HG03457 (cell line): ENCODE results near the gene WT1.

Source experiments
- ATAC-seq: cut with Tn5 transposase; IDR thresholded peaks from one replicate; pipeline ENCODE4 v1.9.1; 2021; ENCODE audit warnings: moderate number of reproducible peaks; ENCODE audit not compliant: unreplicated experiment

The WT1 gene

DNA sequence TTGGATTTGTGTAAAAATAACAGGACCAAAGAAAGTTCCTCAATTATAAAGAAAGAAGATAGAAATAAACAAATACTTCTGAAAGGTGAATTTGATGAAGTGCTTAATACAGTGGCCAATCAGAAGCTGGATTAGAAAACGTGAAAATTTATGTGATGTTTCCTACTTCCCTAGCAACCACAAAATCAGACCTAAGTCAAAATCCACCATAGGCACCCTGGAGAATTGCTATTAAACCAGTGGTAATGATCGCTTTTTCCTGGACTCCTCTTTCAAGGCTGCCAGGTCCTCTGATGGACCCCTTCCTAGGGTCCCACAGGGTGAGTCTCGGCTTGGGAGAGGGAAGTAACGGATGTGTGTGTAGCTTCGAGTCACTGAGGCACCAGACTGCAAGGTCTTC, 9.6 kb downstream of the WT1 start:
- no peak for ATAC-seq

DNA sequence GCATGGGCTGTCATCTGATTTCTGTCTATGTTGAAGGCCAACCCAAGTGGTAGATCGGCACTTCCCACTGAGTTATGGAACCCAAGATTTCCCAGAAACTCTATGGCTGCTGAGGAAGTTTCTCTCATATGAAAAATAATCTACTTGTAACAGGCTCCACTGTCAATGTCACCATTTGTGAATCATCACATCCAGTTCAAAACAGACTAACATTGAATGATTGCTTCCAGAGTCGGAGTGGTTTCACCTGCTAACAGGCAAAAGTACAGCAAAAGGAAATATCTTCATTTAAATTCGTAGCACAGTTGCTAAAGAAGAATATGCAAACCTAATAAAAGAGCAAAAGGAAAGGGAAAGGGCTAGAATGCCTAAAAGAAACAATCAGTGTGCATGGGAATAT, 12.8 kb downstream of the WT1 start:
- ATAC-seq, result no peak

DNA sequence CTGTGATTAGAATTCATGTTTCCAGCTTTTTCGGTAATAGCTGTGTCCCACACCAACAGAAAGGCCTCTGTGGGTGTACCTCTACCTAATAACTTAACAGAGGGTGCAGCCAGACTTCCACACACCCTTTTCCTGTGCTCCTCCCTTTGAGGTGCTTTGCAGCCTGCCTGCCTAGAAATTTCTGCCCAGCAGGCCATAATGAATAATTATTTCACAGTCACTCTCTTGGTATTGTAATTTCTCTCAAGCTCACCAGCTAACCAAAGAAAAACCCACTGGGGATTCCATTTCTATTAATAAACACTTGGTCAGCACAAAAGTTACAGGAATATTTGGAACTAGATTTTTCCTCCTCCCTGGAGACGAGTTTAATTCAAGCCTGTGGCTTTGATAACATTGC, 13.3 kb downstream of the WT1 start:
- no peak for ATAC-seq

DNA sequence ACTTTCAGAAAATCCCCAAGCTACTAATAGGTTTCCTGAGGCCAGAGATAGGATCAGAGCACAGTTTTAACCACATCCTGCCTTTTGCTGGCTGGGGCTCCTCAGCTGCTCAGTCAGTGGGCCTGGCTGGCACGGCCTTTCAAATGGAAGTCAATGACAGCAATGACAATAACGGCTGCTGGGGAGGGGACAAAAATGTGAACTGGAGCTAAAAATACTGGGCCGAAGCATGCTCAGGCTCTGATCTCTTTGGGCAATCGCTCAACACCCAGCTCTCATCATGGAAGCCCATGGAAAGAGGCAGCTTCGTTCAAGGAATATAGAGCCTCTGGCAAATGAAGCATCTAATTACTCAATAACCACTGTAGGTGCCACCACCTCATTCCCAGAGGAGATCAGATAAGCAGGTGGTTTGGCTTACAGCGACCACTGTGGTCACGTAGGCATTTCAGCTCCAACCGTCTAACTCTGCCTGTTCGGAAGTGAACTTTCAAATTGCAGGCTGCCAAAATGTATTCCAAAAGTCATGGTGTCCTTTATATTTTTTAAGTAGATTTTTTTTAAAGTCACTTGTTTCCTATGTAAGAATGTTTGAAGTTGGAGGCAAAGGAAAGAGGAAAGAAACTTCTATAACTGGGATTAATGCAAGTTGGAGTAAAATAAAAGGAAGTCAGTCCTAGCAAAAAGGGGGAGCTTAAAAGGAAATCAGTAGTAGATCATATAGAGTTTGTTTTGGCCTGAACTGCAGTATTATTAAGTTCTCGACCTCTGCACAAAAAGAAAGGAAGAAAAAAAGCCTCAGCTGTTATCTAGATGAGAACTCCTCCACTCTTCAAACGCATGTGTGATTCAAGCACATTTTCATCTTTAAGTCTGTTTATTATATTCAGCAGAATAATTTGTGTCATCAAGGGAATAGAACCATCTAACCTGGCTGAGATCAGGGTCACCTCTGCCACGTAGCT, 14.1 kb downstream of the WT1 start:
- peak; percentile 92 for ATAC-seq

DNA sequence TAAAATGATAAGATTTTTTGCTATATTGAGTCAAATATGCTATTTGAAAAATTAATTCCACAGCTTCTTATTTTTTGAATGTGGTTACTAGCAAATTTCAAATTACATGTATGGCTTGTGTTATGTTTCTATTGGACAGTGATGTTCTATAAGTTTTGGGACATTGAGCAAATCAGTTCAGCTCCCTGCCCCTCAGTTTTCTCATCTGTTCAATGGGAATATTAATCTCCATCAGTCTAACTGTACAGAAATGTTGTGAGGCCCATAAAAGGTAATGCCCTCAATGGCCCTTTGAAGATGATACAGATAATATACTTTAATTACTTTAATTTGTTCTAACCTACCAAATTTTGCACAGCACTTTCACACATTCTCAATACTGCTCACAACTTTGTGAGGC, 15.2 kb downstream of the WT1 start:
- ATAC-seq, result no peak

DNA sequence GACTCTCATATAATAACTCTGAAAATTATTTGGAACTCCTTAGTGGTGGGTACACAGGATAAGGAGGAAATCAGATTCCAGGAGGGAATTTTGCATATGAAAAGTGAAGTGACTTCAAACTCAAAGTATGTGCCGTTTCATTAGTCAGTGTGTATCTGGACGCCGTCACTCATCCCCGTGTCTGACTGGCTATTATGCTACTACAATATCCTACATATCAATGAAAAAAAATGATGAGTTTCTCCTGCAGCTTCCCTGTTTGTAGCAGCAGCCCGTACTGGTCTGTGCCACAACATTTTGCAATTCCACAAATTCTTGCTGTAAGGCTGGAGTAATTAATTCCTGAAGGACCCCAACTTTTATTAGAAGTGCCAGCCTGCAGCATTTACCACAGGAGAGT, 16.5 kb downstream of the WT1 start:
- ATAC-seq, result no peak

DNA sequence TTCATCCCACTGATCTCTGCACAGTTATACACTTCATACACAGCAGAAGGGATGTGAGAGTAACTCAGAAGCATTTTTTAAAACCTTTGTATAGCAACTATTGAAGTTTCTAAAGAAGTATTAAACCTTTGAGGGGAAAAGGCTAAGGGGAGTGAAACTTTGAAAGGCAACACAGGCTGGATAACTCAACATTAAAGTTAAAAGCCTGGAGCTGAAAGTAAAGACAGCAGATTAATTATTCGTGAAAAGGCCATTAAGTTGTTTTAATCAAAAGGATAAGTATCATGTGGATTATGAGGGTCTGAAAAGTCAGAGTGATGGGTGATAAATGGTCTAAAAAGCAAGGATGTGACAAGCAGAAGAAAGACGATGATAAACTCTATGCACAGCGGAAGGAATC, 17.5 kb downstream of the WT1 start:
- no peak for ATAC-seq

DNA sequence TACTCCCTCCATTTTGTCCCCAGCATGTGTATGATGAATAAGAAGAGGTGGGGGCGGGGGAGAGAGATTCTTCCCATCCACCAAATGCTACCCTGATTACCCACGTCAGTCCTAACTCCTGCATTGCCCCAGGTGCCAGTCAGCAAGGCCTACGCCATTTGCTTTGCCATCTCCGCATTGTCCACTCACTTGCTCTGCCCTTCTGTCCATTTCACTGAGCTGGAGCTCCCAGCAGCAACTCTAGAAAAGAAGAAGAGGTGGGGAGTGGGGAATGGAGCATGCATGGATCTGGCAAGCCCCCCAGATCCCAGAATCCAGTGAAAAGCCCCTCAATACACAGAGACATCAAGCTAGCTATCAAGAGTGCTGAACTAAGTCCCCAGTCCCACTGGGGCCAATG, 19.0 kb downstream of the WT1 start:
- ATAC-seq, result no peak

DNA sequence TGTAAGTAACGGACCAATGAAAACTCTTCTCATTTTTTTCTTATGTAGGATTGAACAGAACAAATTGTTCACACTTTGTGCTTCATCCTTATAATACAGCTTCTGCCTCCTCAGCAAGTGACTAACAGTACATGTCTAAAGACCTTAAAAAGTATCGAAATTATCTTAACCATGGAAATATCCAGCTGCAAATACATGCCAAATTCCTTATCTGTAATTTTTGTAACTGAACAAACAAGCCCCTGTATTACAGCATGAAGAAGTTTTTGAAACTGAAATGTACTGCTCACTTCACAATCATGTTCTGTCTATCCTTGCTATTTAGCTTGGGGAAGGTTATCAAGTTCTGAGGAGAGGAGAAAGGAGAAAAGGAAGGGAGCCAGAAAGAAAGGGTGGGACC, 20.4 kb downstream of the WT1 start:
- ATAC-seq, result no peak

DNA sequence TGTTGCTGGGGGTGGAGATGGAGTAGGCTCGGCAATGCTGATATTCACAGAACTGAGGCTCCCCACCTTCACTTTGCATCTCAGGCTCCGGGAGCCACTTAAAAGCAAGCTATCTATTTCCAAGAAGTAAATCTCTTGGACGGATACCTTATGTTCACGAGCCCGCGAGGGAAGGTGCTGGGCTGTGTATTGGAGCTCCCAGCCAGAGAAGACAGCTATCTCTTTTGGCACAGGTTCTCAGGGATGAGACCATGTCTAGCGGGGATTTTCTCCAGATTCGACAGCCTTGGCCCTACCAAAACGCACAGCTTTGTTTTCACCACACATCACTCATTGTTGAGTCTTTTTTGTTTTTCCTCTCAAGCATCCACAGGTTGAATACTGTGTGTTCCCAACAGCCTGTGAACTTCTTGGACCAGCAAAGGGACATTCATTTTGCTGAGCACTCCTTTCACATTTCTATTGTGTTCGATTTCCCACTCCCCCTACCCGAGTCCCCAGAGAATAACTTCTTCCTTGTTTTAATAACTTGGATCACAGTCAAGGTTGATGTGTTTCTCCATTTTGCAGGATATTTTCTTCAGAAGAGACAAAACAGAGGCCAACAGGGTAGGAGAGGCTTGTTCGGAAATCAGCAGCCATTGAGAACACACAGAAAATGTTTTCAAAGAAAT, 23.3 kb downstream of the WT1 start:
- no peak for ATAC-seq

DNA sequence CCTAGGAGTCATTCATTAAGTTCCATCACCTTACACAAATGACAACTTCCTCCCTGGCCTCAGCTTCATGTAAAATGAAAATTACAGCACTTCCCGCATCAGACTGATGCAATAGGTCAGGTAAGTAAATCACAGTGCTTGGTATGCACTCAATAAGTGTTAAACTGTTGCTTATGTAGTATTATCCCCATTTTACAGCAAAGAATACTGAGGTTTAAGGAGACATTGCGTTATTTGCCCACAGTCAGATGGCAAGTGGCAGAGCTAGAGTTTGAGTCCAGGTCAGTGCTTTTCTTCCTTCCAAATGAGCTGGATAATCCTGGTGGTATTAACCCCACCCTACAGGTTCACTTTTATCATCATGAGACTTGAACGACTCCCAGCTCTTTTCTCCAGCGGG, 29.7 kb downstream of the WT1 start:
- no peak for ATAC-seq

DNA sequence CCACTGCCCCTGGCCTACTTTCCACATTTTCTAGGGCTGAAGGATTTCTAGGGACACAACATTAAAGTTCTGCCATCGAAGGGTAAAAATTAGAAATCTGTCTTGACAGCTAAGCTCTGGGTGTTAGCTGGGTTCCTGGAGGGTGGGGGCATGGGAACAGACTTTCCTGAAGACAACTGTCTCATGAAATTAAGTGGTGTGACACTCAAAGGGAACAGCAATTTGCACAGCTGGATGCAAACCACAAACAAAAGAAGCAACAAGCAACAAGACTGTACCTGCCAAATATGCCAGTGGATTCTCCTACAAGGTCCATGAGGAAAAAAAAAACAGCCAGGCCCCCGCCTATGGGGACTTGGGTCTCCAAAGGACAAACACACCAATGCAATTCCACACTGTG, 32.5 kb downstream of the WT1 start:
- no peak for ATAC-seq

DNA sequence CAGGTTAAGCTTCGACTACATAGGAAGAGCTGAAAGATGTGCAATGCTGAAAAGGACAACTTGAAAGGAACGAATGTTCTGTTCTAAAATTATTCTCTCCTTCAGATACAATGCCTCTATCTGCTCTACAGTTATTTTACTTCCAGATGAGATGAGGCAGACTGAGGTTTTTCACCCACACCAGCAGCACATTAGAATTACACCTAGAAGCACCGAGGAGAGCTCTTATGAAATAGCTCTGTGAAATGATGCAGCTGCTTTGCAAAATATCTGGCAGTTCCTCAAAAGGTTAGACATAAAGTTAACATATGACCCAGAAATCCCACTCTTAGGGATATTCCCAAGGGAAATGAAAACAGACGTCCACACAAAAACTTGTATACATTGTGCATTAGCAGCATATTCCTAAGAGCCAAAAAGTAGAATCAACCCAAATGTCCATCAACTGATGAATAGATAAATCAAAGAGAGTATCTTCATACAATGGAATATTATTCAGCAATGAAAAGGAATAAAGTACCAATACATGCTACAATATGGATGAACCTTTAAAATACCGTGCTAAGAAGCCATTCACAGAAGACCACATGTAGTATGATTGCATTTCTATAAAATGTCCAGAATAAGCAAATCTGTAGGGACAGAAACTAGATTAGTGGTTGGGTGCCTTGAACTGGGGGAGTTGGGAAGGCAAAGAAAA, 34.5 kb downstream of the WT1 start:
- ATAC-seq, result no peak

DNA sequence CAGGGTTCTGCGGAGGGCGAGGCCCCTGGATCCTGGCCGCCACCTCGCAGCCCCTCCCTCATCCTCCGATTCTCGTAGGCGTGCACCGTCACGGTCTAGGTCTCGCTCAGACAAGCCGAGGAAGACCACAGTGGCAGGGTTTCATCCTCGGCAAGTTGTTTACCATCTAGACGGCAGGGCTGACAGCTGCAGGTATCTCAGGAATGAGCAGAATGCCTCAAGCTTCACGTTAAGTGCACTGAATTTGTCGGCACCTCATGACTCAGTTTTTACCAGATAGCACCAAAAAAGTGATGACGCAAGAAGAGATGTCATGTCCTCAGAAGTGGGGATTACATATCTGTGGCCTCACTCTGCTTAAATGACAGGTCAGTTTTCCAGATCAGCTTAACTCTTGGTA, 35.1 kb downstream of the WT1 start:
- ATAC-seq, result no peak

DNA sequence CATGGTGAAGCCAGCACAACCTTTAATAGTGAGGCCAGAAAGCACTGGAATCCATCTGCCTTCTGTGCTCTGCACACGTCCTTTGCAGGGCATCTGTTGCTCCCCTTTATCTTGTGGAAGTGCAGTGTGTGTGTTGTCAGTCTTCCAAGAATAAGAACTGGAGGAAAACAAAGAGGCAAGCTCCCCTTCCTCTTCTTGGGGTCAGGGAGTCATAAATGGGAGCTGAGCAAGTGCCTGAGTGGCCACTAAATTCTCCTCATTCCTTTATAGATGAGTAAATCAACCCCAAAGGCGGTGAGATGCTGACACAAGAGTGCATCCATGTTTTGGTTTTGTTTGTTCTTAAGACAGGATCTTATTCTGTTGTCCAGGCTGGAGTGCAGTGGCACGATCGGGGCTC, 38.3 kb downstream of the WT1 start:
- ATAC-seq, result no peak

DNA sequence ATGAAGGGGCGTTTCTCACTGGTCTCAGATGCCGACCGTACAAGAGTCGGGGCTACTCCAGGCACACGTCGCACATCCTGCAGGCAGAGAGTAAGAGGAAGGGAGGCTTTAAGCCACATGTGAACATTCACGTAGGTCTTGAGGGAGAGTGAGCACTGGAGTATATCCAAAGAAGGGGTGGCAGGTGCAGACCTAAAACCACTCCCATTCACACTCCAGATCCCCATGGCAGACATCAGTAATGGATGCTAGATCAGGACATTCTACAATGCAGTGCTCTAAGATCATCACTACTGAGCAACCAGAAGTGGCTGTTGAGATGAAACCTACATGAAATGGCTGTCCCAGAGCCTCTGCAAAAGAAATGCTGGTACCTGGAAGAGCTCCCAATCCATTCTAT, 39.0 kb downstream of the WT1 start:
- peak; percentile 68 for ATAC-seq

DNA sequence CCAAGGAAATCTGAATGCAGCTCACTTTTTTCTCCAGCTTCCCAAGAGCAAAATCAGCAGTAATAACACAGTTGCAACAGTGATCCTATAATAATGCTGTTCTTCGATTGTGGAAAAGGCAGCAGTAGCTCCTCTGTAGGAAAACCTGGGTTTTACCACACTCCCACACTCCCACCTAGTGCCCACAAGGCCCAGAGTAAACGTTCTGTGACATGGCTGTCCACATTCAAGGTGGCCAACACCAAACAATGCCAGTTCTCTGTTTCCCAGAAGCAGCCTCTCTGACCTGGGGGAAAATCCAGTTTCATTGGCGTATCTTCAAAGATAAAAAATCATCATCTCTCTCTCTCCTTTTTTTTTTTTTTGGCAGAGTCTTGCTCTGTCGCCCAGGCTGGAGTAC, 40.2 kb downstream of the WT1 start:
- ATAC-seq, result no peak

DNA sequence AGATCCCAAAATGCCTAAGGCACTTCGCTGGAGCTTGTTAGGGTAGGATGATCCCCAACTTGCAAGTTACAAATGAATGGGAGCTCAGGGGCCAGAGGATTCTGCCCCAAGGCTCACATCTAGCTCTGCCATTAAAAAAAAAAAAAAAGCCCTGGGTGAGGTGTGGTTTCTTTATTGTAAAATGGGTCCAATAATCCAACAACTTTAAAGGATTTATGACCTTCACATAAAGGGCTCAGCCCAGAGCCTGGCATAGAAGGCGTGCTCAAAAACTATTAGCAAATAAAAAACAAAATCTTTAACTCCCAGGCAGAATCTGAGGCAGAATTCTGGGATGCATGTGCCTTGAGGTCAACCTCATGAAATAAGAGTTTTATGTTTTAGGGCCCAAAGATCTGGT, 42.5 kb downstream of the WT1 start:
- no peak for ATAC-seq

DNA sequence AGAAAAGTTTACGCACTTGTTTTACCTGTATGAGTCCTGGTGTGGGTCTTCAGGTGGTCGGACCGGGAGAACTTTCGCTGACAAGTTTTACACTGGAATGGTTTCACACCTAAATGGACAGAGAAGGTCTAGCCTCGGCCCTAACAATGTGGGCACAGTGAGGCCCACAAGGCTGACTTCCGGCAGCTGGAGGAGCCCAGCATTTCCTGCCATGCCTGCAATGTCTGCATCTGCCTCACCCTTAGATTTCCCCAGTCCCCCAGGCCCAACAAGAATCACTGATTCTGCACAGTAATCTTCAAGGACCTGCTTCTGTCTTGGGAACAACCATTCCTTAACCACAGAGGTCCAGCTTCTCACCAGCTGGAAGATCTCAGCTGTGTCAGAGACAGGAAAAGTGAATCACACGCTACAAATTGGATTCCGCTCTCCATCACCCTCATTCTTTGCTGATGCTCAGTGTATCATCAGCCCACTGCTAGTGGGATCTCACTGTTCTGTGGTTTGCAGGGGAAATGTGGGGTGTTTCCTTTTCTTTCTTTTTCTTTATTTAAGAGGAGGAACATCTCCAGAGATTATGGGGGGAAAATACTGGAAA, 43.3 kb downstream of the WT1 start:
- ATAC-seq, result no peak

DNA sequence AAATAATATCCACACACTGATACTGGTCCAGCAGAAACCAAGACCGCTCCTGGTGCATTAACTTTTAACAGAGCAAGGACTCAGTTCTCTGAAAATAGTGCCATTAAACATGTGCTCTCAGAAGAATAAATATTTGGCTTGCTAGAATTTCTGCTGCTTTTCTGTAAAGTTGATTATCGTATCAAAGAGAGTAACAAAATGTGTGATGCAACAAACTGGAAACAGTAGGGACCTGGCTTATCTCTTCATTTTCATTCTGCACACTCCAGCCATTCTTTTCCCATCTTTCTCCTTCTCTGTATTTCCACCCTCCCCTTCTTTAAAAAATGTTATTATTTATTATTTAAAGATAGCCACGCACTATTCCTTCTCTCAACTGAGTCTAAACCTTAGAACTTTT, 43.9 kb downstream of the WT1 start:
- no peak for ATAC-seq

DNA sequence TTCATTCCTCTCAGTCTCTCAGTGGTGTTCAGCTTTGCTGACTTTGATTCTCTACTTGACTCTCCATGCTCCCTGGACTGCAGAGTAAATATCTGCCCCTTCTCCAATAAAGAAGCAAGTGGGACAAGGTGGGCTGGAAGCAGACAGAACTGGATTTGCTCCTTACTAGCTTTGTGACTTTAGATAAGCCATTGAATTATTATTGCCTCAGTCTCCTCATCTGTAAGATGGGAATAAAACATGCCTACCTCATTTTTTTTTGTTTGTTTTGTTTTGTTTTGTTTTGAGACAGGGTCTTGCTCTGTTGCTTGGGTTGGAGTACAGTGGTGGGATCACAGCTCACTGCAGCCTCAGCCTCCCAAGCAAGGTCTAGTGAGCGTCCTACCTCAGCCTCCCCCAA, 44.6 kb downstream of the WT1 start:
- ATAC-seq, result no peak
